HG03439 (cell line): ENCODE measurements around the gene KSR1.
"Not testable (repeated sequence)": the region's sequence is repeated elsewhere in the genome, so short reads cannot be mapped to it uniquely, and the experiment has no call there.

ENCODE experiments used
- ATAC-seq: cut with Tn5 transposase; IDR thresholded peaks from one replicate; pipeline ENCODE4 v1.9.1; 2021; ENCODE audit warnings: mild to moderate bottlenecking, moderate library complexity; ENCODE audit not compliant: unreplicated experiment

KSR1 gene

DNA sequence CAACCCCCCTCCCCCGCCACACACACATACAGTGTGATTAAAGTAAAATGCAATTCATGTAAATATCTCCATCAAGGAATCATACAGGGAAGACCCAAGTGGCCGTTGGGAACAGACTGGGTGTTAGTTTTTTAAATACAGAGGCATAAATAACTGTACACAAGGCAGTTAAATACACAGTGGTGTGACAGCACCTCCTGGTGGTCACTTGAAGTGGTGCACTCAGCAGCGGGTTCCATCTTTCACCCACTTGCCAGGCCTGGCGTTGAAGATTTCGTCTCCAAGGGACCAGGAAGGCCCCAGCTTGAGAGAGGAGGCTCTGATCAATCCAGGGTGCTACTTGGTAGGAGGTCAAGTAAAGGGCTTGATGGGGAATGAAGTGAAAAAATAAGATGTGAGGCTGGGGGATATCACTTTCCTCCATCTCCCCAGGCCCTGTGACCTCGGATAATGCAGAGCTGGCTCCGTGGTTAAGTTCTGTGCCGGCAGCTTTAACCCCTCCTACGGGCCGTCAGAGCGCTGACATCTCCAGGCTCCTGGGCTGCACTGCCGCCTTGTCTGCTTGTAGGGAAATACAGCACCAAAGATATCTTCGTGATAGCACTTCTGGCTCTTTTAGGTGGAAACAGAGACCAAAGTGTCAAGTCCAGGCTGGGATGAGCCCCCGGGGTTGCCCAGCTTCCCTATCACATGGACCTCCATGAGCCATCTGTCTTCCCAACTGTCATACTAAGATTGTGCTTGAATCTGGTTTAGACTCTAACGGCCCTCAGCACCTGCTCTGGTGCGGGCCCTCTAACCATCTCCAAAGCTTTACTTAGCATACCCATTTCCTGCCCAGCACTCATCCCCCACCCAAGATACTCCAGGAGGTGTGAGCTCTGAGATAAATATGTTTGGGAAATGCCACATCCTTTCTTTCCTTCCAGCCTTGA lies 195.4 kb downstream of the KSR1 start:
- ATAC-seq: no peak

DNA sequence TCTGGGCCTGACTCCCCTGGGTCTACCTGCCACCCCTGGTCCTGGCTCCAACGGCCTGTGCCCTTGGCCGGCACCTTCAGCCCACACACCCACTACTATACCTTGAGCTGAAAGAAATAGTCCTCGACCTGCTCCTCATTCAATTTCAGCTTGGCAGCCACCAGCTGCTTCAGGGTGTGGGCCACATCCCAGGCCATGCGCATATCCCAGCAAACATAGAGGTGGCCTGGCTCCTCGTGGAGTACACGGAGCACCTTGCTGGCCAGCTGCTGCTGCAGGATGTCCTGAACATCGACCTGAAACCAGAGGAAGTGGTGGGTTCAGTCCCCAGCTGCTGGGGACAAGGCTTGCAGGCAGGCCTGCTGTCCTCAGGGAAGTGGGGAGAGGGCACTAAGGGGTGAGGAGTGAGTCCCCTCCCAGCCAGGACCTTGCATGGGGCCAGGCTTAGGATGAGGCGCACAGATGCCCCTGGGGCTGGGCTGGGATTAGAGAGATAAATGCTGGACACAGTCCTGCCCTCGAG lies 197.3 kb downstream of the KSR1 start:
- ATAC-seq: not testable (repeated sequence)

DNA sequence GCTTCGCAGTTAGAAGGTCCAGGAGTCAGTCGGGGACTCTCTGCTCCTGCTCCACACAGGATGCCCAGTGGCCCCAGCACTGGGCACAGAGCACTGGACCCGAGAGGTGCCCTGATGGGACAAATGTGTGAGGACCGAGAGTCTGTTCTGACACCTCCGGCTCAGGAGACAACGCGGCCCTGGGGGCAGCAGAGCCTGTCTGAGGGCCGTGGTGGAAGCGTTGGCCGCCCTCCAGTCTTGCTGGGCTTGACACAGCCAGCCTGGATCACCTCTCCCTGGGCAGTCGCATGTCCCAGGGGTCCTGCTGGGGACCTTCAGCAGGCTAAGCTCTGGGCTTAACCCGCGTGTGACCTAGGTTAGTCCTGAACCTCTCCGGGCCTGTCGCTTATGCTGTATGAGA lies 197.9 kb downstream of the KSR1 start:
- ATAC-seq: no peak

DNA sequence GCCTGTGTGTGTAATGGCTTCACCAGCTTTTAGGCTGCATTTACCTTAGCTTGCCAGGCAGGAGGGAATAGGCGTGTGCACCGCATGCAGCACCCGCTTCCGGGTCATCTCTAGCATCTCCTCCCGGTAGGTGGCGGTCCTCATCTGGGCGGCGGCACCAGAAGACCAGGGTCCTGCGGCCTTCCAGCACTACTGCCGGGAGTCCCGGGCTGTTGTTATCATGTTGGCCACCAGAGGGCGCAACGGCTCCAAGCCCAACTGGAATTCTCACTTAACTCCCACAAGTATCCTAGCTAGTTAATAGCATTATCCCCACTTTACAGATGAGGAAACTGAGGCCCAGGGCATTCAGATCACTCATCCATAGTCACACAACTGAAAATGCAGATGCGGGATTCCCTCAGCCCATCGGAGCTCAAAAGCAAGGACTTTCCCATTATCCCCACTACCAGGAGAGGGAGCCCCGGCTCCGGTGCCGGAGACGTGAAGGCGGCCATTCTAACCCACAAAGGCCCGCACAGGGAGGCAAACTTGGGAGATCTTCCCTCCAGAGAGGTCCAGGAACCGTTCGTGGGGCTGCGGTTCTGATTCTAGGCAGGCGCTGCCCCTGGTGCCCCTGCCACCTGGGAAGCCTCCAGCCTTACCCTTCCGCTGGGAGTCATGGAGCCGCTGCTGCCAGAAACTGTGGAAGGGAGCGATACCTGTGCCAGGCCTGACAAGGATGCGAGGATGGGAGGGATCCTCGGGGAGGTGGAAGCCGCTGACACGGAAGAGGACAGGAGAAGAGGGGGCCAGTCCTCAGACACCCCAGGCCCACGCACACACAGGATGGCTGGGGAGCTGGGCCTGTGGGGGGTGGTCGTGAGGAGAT lies 198.6 kb downstream of the KSR1 start:
- ATAC-seq: no peak

DNA sequence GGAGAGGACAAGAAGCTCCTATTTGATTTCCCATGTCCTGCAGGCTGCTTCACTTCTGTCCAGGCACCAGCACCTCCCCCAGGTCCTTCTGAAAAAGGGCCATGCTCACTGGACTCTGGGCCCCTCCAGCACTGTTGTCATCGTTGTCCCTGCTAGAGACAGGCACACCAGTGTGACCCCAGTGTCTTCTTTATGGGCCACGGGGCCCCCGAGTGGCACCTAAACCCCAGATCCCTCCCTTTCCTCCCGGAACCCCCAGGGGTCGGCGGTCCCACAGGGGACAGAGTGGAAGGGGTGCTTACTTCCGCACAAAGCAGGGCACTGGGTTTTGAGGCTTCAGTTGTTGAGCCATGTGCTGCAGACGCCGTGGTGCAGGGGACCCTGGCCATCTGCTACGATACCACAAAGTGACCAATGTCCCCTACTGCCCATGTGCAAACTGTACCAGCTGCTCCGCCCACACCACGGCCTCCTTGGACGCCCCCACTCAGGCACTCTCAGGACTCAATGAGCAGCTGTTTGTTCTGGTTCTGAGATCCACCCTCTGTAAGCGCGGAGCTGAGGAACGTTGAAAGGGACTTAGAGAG lies 199.4 kb downstream of the KSR1 start:
- ATAC-seq: not testable (repeated sequence)

DNA sequence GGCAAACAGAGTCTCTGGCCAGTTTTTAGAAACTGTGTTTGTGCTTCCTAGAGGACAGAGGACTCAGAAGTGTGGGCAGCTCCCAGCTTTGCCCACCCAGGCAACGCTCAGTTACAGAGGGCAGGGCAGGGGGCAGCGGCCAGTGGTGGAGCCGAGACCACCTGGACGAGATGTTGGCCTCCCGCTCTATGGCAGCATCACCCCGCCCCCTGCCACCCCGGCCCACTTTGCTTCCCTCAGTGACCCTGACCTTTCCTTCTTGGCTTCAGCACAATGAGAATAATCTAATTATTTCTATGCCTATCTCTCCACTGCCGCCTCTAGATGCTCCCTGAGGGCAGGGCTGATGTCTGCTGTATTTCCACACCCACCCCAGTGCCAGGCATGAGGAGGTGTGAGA lies 200.4 kb downstream of the KSR1 start:
- ATAC-seq: not testable (repeated sequence)

DNA sequence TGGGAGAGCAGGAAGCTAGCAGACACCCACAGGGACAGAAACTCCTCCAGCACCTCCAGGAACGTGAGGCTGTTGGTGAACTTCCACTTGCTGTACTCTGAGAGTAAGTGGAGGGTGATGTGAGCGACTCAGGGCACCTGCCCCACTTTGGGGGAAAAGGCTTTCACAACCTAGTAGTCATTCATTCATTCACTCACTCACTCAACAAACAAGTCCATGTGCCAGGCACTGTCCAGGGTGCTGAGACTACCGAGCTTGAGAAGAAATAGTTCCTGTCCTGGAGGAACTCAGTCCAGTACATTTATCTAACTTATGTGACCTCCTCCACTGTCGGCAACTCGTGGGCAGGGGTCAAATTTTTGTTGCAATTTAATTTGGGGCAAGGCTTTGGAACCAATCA lies 201.4 kb downstream of the KSR1 start:
- no peak for ATAC-seq

DNA sequence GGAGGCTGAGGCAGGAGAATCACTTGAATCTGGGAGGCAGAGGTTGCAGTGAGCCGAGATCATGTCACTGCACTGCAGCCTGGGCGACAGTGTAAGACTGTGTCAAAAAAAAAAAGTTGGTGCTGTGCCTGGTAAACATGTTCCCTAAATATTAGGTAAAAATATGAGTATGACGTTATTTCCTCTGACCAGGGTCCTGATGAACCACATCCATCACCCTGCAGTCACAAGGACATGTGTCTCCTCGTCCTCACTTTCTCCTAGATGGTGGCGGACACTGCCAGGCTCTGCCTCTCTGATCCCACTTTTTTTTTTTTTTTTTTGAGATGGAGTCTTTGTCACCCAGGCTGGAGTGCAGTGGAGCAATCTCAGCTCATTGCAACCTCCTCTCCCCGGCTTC lies 203.4 kb downstream of the KSR1 start:
- no peak for ATAC-seq

DNA sequence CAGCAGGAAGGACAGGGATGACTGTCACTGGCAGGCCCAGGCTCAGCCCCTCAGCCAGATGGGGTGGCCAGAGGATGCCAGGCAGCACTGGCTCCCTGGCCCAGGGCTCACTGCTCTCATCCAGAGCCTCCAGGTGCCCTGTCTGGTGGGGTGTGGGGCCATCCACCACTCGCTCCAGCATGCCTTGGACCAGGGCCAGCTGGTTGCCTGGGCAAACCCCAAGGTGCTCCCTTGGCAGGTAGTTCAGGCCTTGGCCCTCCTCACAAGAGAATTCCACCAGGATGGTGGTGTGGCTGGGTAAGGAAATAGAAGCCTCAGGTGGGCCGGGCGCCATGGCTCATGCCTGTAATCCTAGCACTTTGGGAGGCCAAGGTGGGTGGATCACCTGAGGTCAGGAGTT lies 204.2 kb downstream of the KSR1 start:
- no peak for ATAC-seq

DNA sequence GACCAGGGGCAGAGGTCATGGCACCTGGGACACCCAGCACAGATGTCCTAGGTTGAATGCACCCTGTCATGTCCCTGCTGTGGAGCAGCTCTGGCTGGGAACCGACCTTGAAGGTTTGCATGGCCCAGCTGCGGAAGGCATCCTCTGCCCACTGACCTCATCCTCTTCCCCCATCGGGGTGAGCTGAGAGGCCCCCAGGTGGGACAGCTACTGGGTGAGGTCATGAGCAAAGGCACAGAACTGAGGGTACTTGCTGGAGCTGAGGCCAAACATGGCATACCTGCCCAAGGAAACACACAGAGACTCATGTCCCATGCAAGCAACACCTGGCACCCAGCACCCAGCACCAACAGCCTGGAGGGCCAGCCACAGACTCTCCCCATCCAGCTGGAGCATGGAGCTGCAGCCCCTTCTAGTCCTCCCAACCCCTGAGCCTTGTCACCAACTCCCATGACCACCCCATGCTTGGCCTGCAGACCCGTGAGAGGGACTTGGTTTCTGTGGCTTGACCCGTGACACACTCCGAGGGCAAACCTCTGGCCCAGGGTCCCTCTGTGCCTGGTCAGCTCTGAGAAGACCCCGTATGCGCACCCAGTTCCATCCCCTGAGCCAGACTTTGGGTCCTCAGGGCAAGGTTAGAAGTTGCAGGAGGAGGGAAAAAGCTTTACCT lies 207.8 kb downstream of the KSR1 start:
- no peak for ATAC-seq

DNA sequence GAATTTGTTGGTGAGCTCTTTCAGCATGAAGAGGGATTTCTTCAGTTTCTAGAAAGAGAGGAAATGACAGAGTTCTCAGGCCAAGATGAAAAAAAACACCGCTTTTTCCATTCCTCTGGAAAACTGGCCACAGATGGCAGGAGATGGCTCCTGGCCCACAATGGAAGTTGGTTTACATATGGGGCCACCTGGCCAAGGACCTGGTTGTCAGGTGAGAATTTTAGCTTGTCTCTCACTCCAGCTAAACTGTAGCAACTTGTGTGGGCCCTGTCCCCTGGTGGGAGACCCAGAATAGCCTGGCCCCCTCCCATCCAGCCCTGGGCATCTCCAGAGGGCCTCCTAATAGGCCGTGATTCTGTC lies 208.3 kb downstream of the KSR1 start:
- ATAC-seq: no peak

DNA sequence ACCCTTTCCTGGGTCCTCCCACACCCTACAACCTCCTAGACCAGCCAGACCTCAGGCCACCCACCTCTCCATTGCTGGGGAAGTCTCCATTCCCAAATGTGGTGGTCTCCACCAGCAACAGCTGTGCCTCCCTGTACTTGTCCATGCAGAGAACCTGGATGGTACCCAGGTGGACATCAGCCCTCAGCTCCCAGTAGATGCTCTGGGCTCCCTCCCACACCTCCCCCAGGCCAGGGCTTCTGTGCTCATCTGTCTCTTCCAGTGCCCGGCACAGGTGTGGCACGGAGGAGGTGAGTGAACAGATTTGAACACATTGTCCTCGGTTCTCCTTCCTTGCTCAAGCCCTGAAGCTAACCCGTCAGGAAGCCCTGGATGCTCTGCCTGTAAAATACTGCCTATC lies 209.3 kb downstream of the KSR1 start:
- ATAC-seq: no peak

DNA sequence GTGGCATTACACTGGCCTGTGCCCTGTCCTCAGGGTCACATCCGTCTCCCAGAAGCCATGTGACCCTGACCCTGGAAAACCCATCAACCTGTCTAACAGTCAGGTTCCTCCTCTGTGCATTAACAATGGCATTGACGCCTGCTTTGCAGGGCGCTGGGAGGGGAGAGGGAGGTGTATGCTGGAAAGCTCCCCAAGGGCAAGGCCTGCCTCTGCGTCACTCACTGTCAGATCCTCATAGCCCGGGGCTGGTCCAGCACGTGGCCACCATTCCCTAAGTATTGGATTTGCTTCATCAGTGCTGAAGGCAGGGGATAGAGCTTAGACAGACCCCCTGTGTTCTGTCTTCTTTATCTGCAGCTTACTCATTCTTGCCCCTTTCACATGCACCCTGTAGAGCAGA lies 210.0 kb downstream of the KSR1 start:
- not testable (repeated sequence) for ATAC-seq

DNA sequence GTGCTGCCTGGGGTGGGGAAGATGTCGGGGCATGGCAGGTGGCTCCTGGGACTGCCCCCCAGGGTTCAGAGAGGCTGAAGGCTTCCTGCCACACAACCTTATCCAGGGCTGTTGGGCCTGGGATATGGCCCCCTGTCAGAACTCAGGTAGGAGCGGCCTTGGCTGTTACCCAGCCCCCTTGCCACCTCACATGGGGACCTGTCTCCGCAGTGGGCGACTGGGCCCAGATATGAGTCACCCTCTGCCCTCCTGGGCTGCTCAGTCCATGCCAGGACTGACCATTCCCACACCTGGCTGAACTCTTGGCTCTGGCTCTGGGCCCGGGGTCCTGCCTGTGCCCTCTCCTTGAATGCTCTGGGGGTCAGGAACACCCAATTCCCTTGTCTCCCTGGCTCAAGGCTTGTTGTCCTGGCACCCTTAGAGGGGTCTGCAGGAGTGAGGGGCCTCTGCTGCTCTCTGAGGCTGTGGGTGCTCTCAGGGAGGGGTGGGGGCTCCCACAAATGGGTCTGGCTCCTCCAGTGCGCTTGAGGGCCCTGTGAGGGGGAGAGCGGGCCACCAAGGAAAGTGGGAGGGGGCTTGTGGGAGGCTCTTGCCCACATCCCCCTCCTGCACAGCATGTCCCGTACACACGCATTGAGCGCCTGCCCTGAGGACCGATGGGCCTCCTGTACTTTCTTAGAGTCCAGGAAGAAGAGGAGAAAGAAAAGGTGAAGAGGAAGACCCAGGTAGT lies 210.7 kb downstream of the KSR1 start:
- ATAC-seq: no peak

DNA sequence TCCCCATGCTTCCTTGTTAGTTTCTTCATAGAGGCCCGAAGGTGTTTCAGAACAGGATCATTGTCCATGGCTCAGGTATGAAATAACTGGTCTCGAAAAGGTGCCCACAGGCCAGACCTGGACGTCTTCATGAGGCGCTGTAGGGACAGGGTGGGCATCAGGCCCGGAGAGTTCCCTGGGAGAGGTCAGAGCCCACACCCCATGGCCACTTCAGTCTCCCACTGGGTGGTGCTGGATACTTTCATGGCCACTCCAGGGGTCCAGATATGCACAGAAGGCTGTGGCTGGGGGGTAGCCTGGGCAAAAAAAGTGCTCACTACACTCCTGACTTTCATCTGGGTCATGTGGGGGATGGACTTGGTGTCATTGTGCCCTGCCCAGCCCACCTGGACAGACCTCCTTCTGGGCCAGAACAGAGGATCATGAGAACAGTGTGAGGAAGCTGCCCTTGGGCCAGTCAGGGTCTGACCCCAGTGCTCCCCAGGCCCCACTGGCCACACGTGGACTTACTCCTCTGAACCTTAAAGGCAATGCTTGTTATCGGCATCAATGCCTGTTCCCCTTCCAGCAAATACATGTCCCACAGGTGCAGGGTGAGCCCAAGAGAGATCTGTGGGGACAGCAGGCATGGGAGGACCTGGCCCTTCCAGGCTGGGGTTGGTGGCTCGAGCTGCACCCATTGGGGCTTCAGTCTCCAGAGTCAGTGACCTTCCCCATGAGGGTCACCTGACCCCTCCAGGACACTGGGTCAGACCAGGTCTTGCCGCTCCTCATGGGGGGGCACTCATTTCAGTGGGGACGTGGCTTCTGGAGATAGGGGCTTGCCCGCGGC lies 211.6 kb downstream of the KSR1 start:
- no peak for ATAC-seq

DNA sequence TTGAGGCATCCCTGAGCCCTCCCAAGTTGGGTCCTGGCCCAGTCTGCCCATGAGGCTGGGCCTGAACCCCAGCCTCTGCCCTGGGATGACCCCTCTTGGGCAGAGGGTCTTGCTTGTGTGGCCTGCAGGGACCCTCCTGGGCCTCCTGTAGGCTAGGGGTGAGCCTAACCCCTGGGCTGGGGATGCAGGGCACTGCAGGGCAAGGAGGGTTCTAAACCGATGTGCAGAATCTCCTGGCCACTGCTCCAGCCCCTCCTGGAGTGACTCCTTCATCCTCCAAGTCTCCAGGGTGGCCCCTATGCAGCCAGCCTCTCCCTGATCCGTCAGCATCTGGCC lies 212.2 kb downstream of the KSR1 start:
- no peak for ATAC-seq

DNA sequence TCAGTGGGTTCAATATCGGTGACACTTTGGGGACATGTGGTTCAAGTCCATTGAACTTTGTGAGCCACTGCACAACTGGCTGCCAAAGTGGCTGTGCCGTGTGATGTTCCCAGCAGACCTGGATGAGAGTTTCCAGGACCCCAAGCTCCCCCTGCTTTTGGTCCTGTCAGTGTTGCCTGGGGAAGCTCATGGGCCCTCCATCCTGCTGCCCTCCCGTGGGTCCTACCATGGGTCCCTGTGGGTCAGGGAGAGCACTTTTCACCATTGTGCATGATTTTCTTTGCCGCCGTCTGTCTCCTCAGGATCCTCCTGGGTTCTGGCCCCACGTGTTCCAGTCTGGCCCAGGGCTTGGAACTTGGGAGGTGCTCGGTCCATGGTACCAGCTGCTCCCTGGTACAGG lies 212.9 kb downstream of the KSR1 start:
- ATAC-seq: no peak

DNA sequence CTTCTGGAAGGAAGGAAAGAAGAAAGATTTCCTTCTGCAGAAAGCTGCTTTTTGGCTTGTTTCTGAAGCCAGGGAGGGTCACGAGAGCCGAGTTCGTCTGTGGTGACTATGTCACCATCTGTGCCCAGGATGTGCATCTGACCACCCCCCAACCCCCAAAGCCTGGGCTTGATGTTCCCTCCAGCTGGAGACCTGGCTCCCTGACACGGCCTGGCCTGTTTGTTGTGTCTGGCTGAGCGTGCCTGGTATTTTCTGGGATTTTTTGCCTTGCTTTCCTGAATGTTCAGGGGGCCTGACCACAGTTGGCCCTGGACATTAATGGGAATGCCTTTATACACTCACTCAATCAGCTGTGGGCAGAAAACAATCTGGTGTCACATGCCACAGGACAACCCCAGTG lies 213.6 kb downstream of the KSR1 start:
- ATAC-seq: no peak

DNA sequence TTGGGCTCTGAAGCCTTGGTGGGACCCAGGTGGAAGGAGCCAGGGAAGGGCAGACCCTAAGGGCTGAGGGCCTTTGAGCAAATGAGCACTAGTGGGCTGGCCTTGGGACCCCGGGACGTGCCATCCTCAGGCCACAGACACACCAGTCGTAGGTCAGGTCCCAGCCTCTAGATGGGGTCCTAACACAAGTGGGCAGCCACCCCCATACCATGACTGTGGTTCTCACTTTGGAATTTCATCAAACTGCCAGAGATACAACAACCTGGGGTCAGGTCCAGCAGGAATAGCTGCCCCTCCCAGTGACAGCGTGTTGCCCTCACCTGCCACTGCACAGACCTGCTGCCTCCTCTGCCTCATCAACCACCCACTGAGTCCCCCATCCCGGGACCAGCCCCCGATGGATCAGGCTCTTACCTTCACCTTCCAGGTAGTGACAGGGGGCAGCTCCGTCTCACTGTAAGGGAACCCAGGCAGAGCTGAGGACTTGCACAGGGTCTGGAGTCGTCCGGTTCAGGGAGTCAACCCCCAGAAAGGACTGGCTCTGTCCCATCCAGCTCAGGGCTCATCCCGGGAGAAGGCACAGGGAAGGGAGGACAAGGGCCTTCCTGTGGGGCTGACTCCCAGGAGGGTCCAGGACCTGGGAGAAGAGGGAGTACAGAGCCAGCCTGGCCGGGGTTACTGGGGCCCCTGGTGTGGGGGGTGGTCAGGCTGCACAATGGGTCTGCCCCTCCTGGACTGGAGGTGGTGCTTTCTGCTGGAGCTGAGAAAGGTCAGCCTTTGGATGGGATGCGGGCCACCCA lies 214.7 kb downstream of the KSR1 start:
- ATAC-seq: no peak
